Measurements from ENCODE around the gene TOPBP1.

DNA sequence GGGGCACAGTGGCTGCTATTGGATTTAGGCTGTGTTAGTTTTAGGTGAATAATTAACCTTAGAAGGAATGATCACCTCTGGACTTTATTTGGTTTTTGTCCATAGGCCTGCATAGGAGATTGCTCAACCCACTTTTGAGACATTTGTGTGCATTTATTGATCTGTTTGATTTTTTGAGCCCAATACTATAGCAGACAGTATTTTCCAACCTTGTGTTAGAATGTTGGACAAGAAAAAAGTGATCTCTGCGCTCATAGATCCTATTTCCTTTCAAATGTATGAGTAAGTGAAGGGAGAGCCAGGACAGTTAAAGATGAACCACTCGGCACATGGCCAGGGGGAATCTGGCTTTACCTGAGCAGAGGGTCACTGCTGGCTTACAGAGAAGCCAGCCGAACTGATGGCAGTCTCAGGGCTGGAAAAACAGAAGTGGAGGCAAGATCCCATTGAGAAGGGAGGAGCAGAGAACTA, 8.8 kb upstream of the TOPBP1 start:
- TF ChIP-seq, protein P1, sequence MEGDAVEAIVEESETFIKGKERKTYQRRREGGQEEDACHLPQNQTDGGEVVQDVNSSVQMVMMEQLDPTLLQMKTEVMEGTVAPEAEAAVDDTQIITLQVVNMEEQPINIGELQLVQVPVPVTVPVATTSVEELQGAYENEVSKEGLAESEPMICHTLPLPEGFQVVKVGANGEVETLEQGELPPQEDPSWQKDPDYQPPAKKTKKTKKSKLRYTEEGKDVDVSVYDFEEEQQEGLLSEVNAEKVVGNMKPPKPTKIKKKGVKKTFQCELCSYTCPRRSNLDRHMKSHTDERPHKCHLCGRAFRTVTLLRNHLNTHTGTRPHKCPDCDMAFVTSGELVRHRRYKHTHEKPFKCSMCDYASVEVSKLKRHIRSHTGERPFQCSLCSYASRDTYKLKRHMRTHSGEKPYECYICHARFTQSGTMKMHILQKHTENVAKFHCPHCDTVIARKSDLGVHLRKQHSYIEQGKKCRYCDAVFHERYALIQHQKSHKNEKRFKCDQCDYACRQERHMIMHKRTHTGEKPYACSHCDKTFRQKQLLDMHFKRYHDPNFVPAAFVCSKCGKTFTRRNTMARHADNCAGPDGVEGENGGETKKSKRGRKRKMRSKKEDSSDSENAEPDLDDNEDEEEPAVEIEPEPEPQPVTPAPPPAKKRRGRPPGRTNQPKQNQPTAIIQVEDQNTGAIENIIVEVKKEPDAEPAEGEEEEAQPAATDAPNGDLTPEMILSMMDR (IDR thresholded peaks at IDR 0.05): no peak
- TF ChIP-seq POLR2A (IDR thresholded peaks at IDR 0.05): no peak

Data from lower leg skin (tissue), 3 donors.